Neural progenitor cell (in vitro differentiated cells): Measurements from ENCODE around the gene GPHB5. TPM values are rescaled to one million over a fixed set of nuclear protein-coding genes. Genes with fewer than 3 reads are reported as not detected.

ENCODE experiments used
- DNase-seq: peaks from one replicate; pipeline ENCODE4 v3.0.0-alpha.2; 2016; ENCODE audit warnings: low spot score
- H2AFZ ChIP-seq: fragments of 200-600 bp; sonication (generic); replicated peaks from 2 replicates; pipeline ENCODE4 v1.6.1; 2016; ENCODE audit warnings: antibody characterized with exemption
- H3F3A ChIP-seq: fragments of 200-600 bp; sonication (generic); 2 replicates; pipeline ENCODE4 v1.6.1; 2016; ENCODE audit warnings: antibody characterized with exemption, low read depth
- H3K27ac ChIP-seq: fragments of 200-600 bp; sonication (generic); 2 replicates; pipeline ENCODE4 v1.5.1; 2016; ENCODE audit warnings: mild to moderate bottlenecking
- H3K27me3 ChIP-seq: fragments of 200-600 bp; sonication (generic); 2 replicates; pipeline ENCODE4 v1.6.1; 2016; ENCODE audit warnings: mild to moderate bottlenecking, moderate library complexity
- H3K36me3 ChIP-seq: fragments of 200-600 bp; sonication (generic); 2 replicates; pipeline ENCODE4 v1.5.1; 2016
- H3K4me1 ChIP-seq: fragments of 200-600 bp; sonication (generic); 2 replicates; pipeline ENCODE4 v1.6.1; 2016; ENCODE audit warnings: mixed run types
- H3K4me2 ChIP-seq: fragments of 200-600 bp; sonication (generic); 2 replicates; pipeline ENCODE4 v1.6.1; 2016
- H3K4me3 ChIP-seq: fragments of 200-600 bp; sonication (generic); 2 replicates; pipeline ENCODE4 v1.5.1; 2016
- H3K79me2 ChIP-seq: fragments of 200-600 bp; sonication (generic); 2 replicates; pipeline ENCODE4 v1.6.1; 2016; ENCODE audit warnings: low read depth
- H3K9ac ChIP-seq: fragments of 200-600 bp; sonication (generic); 2 replicates; pipeline ENCODE4 v1.6.1; 2016
- H3K9me3 ChIP-seq: fragments of 200-600 bp; sonication (generic); 2 replicates; pipeline ENCODE4 v1.5.1; 2016; ENCODE audit warnings: low read depth
- H4K20me1 ChIP-seq: fragments of 200-600 bp; sonication (generic); 2 replicates; pipeline ENCODE4 v1.6.1; 2016; ENCODE audit warnings: low read depth
- H3K27ac Mint-ChIP-seq: 3 replicates; pipeline ENCODE4 v1.8.0; 2021; ENCODE audit warnings: mixed read lengths
- H3K27me3 Mint-ChIP-seq: 2 replicates; pipeline ENCODE4 v1.8.0; 2022; ENCODE audit warnings: low read depth, mild to moderate bottlenecking, inconsistent platforms, moderate library complexity, mixed read lengths; ENCODE audit not compliant: insufficient read depth
- H3K36me3 Mint-ChIP-seq: 3 replicates; pipeline ENCODE4 v1.8.0; 2021; ENCODE audit warnings: mixed read lengths
- H3K4me1 Mint-ChIP-seq: 3 replicates; pipeline ENCODE4 v1.8.0; 2021; ENCODE audit warnings: mixed read lengths
- H3K4me3 Mint-ChIP-seq: 3 replicates; pipeline ENCODE4 v1.8.0; 2021; ENCODE audit warnings: mild to moderate bottlenecking, moderate library complexity, mixed read lengths
- H3K9me3 Mint-ChIP-seq: 3 replicates; pipeline ENCODE4 v1.8.0; 2020; ENCODE audit warnings: mixed read lengths
- CTCF ChIP-seq: fragments of 200-600 bp; sonication (generic); IDR thresholded peaks from 2 replicates; pipeline ENCODE4 v1.5.1; 2017; ENCODE audit warnings: antibody characterized with exemption, mild to moderate bottlenecking
- EZH2 ChIP-seq: fragments of 200-600 bp; sonication (generic); IDR thresholded peaks from 2 replicates; pipeline ENCODE4 v1.6.1; 2017; ENCODE audit warnings: antibody characterized with exemption, mild to moderate bottlenecking, moderate library complexity
- EZH2phosphoT487 ChIP-seq: fragments of 200-600 bp; sonication (generic); IDR thresholded peaks from 2 replicates; pipeline ENCODE4 v1.6.1; 2017; ENCODE audit warnings: antibody characterized with exemption
- total RNA-seq: library from RNA; depleted of rRNA; stranded (reverse); fragments of >200 nt; gene quantifications from 2 replicates; pipeline ENCODE4 v1.2.3, GENCODE V29; 2015; ENCODE audit warnings: low replicate concordance

GPHB5 gene
- total RNA-seq = not detected in 2 replicates

DNA sequence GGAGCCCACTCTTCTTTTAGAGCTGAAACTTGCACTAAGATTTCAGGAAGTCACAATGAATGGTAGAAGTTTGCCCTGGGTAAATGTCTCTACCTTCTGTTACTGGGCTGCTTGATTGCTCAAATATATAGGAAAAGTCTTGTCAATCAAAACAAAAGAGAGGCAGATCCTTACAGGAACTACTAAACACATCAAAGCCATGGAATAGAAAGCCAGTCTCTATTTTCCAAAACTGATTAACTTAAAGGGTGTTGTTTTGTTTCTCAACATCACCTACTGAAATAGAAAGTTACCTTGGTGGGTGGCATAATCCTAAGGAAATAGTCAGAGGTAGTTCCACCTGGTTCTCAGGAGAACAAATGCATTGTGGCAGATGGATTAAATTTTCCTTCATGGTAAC, at the start of gene GPHB5:
TSS of gene GPHB5 (minus strand) at position 101 of the 400 bp plus-strand sequence. CDS start 1,086 bp downstream, outside the sequence.
- H3K27me3 ChIP-seq = no peaks in the 10 kb centered on the region
- H3K36me3 Mint-ChIP-seq = no peaks in the 10 kb centered on the region
- no peaks in the 10 kb centered on the region for H4K20me1 ChIP-seq
- H2AFZ ChIP-seq = peak within 1 kb of the TSS; percentile 1
- no peaks in the 10 kb centered on the region for H3F3A ChIP-seq
- H3K4me2 ChIP-seq = no peak within 1 kb of the TSS
- H3K27ac Mint-ChIP-seq = no peak within 1 kb of the TSS
- peaks cover 5% of the 10 kb centered on the region for H3K27me3 Mint-ChIP-seq
- no peak within 1 kb of the TSS for H3K4me3 Mint-ChIP-seq
- peaks cover 5% of the 10 kb centered on the region for H3K4me1 ChIP-seq
- TF ChIP-seq EZH2phosphoT487 (no peak), EZH2 (no peak), CTCF (no peak)
- H3K4me1 Mint-ChIP-seq = peaks cover 4% of the 10 kb centered on the region
- no peak within 1 kb of the TSS for H3K4me3 ChIP-seq
- no peak for DNase-seq
- H3K27ac ChIP-seq = no peak within 1 kb of the TSS
- H3K9ac ChIP-seq = no peak within 1 kb of the TSS
- H3K9me3 ChIP-seq = no peaks in the 10 kb centered on the region
- no peaks in the 10 kb centered on the region for H3K79me2 ChIP-seq
- no peaks in the 10 kb centered on the region for H3K9me3 Mint-ChIP-seq
- H3K36me3 ChIP-seq = no peaks in the 10 kb centered on the region

- Histone ChIP-seq H3K4me2 (no peak overlapping the region), H3K79me2 (no peaks in the 10 kb centered on the region), H2AFZ (no peak overlapping the region), H3K9ac (no peak overlapping the region), H4K20me1 (no peaks in the 10 kb centered on the region), H3K27ac (no peak overlapping the region), H3K4me1 (peaks cover 1% of the 10 kb centered on the region), H3K4me3 (no peak overlapping the region), H3F3A (peaks cover 3% of the 10 kb centered on the region), H3K9me3 (peaks cover 12% of the 10 kb centered on the region), H3K36me3 (peaks cover 10% of the 10 kb centered on the region), H3K27me3 (no peaks in the 10 kb centered on the region)
- no peaks in the 10 kb centered on the region for H3K4me1 Mint-ChIP-seq
- TF ChIP-seq EZH2 (no peak), EZH2phosphoT487 (no peak), CTCF (no peak)
- no peak for DNase-seq
- peaks cover 2% of the 10 kb centered on the region for H3K27me3 Mint-ChIP-seq
- H3K36me3 Mint-ChIP-seq = peaks cover 23% of the 10 kb centered on the region
- H3K4me3 Mint-ChIP-seq = no peak overlapping the region
- H3K9me3 Mint-ChIP-seq = peaks cover 30% of the 10 kb centered on the region
- no peak overlapping the region for H3K27ac Mint-ChIP-seq
Measured at GRCh38 chr14:63367742-63368364, 49.1 kb upstream of the GPHB5 start.

DNA sequence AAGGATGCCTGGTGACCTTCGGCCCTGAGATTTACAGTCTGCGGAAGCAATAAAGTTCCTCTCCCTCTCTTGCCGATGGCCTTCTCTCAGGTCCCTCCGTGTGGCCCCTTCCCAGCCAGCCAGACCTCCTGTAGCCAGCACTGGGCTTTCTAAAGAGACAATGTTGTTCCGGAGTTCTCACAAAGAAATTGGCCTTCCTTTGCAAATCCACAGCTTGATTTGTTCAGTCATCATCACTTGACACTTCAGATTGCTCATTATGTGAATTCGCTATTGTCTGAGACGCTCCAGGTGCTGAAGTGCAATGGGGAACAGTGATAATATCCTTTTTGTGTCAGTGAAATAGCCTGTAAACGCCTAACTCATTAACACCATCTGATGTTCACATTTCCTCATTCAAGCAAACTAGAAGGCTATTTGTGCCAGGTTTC, 43.7 kb upstream of the GPHB5 start:
- Mint-ChIP-seq H3K4me3 (no peak overlapping the region), H3K27me3 (no peaks in the 10 kb centered on the region), H3K27ac (peak overlapping the region; percentile 50), H3K4me1 (peaks cover 12% of the 10 kb centered on the region), H3K36me3 (peaks cover 12% of the 10 kb centered on the region), H3K9me3 (peaks cover 21% of the 10 kb centered on the region)
- no peak overlapping the region for H2AFZ ChIP-seq
- no peaks in the 10 kb centered on the region for H3K79me2 ChIP-seq
- peaks cover 13% of the 10 kb centered on the region for H3F3A ChIP-seq
- H3K27ac ChIP-seq = no peak overlapping the region
- H3K9me3 ChIP-seq = no peaks in the 10 kb centered on the region
- no peak overlapping the region for H3K9ac ChIP-seq
- peak; percentile 50 for DNase-seq
- H4K20me1 ChIP-seq = no peaks in the 10 kb centered on the region
- TF ChIP-seq CTCF (no peak), EZH2phosphoT487 (peak; percentile 77)
- H3K4me3 ChIP-seq = no peak overlapping the region
- H3K4me2 ChIP-seq = peak overlapping the region; percentile 31
- peaks cover 12% of the 10 kb centered on the region for H3K4me1 ChIP-seq
- no peaks in the 10 kb centered on the region for H3K27me3 ChIP-seq
- H3K36me3 ChIP-seq = no peaks in the 10 kb centered on the region
